Measurements from ENCODE around the gene ARSG.
"Not testable (repeated sequence)": the region's sequence is repeated elsewhere in the genome, so short reads cannot be mapped to it uniquely, and the experiment has no call there.

Gene ARSG

DNA sequence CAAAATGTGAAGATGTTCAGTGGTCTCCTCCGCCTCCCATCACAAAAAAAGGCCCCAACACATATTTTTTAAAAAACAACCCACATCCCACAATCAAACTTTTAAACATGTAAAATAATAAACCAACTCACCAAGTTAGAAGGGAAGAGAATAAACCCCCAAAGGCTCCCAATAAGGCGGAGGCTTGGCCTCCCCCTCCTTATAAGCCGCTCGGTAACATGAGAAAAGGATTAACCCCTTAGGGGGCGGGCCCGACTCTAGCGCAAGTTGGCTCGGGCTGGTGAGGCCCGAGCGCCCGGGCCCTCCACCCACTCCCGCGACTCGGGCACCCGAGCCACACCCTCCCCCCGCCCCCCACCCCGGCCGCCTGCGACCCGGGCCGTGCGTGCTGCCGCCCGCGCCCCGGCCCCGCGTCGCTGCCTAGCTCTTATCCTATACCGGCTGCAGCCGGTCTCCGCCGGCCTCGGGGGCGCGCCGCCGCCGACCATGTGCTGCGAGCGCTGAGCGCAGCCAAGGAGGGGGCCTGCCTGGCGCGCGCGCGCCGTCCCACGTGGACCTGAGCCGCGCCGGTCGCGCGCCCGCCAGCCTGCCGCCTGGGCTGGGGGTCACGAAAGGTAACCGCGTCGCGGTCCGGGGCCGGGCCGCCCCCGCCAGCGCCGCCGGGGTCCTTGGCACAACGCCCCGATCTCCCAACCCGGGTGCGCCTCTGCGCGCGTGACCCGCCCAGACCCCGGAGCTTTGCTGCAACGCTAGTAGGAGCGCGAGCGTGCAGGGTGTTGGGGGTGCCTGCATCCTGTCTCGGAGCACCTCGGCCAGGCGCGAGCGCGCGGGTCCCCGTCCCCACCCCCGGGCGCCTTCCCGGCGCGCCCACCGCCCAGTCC lies at the start of gene ARSG, which contains the start of gene SLC16A6:
Gene ARSG (plus strand): TSS at position 541 of the 881 bp plus-strand sequence. CDS start 15,999 bp downstream, outside the sequence.
Gene SLC16A6 (minus strand): TSS at position 173 of the 881 bp plus-strand sequence. CDS start 12,807 bp downstream, outside the sequence.
- H3K4me3 ChIP-seq (ENCODE audit: low read depth, low read length) = peak within 1 kb of the TSS; percentile 69
- no peak for TF ChIP-seq CTCF (IDR thresholded peaks at IDR 0.05; ENCODE audit: low read depth, low read length)

- H3K4me3 ChIP-seq (ENCODE audit: low read depth, low read length) = no peak overlapping the region
- no peak for TF ChIP-seq CTCF (IDR thresholded peaks at IDR 0.05; ENCODE audit: low read depth, low read length)
These were observed 44.8 kb upstream of the ARSG start for GRCh38 chr17:68246271-68247028.

GRCh38 chr17:68247445-68248198 lies 43.7 kb upstream of the ARSG start, which contains the start of gene AMZ2:
AMZ2 (plus strand) TSS chr17:68248043; CDS start chr17:68250188, 2,145 bp downstream.
- peak within 1 kb of the TSS; percentile 80 for H3K4me3 ChIP-seq (ENCODE audit: low read depth, low read length)
- no peak for TF ChIP-seq CTCF (IDR thresholded peaks at IDR 0.05; ENCODE audit: low read depth, low read length)

DNA sequence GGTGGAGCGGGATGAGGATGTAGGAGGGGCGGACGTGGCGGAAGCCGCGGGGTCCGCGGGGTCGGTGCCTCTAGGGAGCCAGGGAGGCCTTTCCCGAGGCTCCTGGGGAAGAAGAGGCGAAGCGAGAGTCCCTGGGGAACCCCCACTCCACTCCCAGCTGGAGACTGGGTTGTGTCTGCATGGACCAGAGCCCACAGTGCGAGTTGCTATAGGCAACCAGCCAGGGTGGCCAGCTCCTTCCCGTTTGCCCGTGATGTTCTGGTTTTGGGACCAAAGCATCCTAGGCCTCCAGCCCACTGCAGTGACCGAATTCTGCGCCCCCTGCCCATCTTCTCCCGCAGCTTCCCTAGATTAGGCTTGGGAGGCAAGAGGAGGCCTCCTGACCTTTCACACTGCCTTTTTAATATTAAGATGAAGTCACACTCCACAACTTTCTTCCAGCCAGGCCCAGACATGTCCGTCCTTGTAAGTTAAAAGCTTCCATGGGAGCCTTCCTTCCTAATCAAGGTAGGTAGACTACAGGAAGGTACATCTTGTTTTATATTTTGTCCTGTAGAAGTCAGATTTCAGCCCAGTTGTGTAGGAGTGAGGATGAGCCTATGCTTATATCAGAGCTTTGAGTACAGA lies 43.0 kb upstream of the ARSG start:
- H3K4me3 ChIP-seq (ENCODE audit: low read depth, low read length) = peak overlapping the region; percentile 80

DNA sequence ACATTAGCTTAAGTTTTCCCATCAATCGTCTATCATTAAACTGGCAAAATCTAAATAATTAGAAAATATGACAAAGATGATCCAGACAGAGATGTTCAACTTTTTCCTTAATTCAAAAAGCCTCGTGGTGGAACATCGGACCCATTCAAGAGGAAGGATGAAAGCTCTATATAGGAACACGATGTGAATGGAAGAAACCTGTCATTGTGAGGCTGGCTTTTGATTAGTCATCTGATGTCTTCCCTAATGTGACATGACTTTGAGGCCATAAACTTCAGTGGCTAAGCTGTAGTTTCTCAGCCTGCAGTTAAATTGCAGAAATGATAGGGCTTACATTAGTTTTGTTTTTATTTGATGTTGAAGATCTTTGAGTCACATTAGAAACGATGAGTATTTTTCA lies 42.4 kb upstream of the ARSG start:
- peak overlapping the region; percentile 80 for H3K4me3 ChIP-seq (ENCODE audit: low read depth, low read length)
- TF ChIP-seq CTCF (IDR thresholded peaks at IDR 0.05; ENCODE audit: low read depth, low read length) = no peak

More for the DNA sequence above, 43.0 kb upstream of the ARSG start:
- no peak for TF ChIP-seq CTCF (IDR thresholded peaks at IDR 0.05; ENCODE audit: low read depth, low read length)

DNA sequence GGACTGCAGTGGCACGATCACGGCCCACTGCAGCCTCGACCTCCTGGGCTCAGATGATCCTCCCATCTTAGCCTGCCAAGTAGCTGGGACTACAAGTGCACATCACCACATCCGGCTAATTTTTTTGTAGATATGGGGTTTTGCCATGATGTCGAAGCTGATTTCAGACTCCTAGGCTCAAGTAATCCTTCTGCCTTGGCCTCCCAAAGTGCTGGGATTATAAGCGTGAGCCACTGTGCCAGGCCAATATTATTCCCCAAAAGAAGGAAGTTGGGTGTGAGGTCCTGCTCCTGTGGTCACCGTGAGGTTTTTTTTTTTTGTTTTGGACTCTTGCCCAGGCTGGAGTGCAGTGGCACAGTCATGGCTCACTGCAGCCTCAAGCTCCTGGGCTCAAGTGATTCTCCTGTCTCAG lies 41.9 kb upstream of the ARSG start:
- H3K4me3 ChIP-seq (ENCODE audit: low read depth, low read length) = no peak overlapping the region
- no peak for TF ChIP-seq CTCF (IDR thresholded peaks at IDR 0.05; ENCODE audit: low read depth, low read length)

- not testable (repeated sequence) for H3K4me3 ChIP-seq (ENCODE audit: low read depth, low read length)
These were observed 37.9 kb upstream of the ARSG start for GRCh38 chr17:68253426-68253825.

Measured in WI38 (cell line).